HepG2 (cell line): Measurements from ENCODE around the gene OR5M11. TPM values are rescaled to one million over a fixed set of nuclear protein-coding genes. Genes with fewer than 3 reads are reported as not detected.

ENCODE experiments used
- ATAC-seq: fragments of 200-7000 bp; cut with Tn5 transposase; 3 replicates; pipeline ENCODE4 v1.9.1; 2020; ENCODE audit warnings: mild to moderate bottlenecking, moderate library complexity
- BruUV-seq: library from RNA; stranded (reverse); fragments of 400-500 nt; replicated peaks from 2 replicates; lab custom pipeline; 2021; lab: Mats Ljungman, UMichigan
- CTCF ChIA-PET: fragments of 300-600 bp; formaldehyde crosslinking; extraction: SDS; loops from one replicate; lab custom pipeline; 2021; ENCODE audit warnings: low total read pairs, inconsistent platforms, low intra/inter-chr PET ratio; lab: Yijun Ruan, JAX
- POLR2A ChIA-PET: fragments of 350-600 bp; sonication (Branson Sonifier 250); formaldehyde crosslinking; loops from one replicate; lab custom pipeline; 2020; ENCODE audit warnings: antibody characterized with exemption, inconsistent platforms; lab: Yijun Ruan, JAX
- DNase-seq: peaks from one replicate; pipeline ENCODE4 v3.0.0-alpha.2; 2015; ENCODE audit warnings: low spot score
- FAIRE-seq: peaks from 3 replicates; lab custom pipeline; 2011; peaks lifted over from hg19 to GRCh38; lab: Jason Lieb, UNC
- H2AFZ ChIP-seq: one replicate; pipeline ENCODE4 v1.6.1; 2011; ENCODE audit warnings: low read length, inconsistent platforms
- H3K27ac ChIP-seq: fragments of 300-600 bp; 3 replicates; pipeline ENCODE4 v1.8.0; 2011; ENCODE audit warnings: mixed run types, mild to moderate bottlenecking, mixed read lengths, low read length, inconsistent platforms; ENCODE audit not compliant: insufficient read depth; ENCODE audit errors: extremely low read length
- H3K27me3 ChIP-seq, 2 experiments: fragments of 200-600 bp in 1 of 2; 2 replicates in 1 of 2; 3 replicates in 1 of 2; pipeline versions ENCODE4 v1.6.0 to v1.8.0; 2011; ENCODE audit warnings: low read length in 2 of 2, mild to moderate bottlenecking in 2 of 2, moderate library complexity in 2 of 2, inconsistent platforms in 1 of 2; ENCODE audit not compliant: insufficient read depth in 2 of 2, control insufficient read depth in 1 of 2
- H3K36me3 ChIP-seq, 2 experiments: fragments of 200-600 bp in 1 of 2; replicated peaks in 1 of 2; 2 replicates in 1 of 2; 3 replicates in 1 of 2; pipeline versions ENCODE4 v1.5.1 to v1.8.0; 2011; ENCODE audit warnings: low read length in 2 of 2, inconsistent platforms in 1 of 2; ENCODE audit not compliant: insufficient read depth in 2 of 2, control insufficient read depth in 1 of 2
- H3K4me1 ChIP-seq: 2 replicates; pipeline ENCODE4 v1.5.1; 2012; ENCODE audit warnings: low read length, inconsistent platforms; ENCODE audit not compliant: insufficient read depth
- H3K4me2 ChIP-seq: 2 replicates; pipeline ENCODE4 v1.6.0; 2011; ENCODE audit warnings: low read depth, low read length, inconsistent platforms
- H3K4me3 ChIP-seq, 3 experiments: fragments of 200-600 bp in 1 of 3; sonication (generic), shearing (Covaris generic) in 1 of 3; replicated peaks in 1 of 3; 2 replicates each; pipeline ENCODE4 v1.5.1; 2011 to 2016; ENCODE audit warnings: low read length in 3 of 3, inconsistent platforms in 2 of 3, low read depth in 2 of 3, mild to moderate bottlenecking in 2 of 3, control low read depth in 1 of 3, mixed read lengths in 1 of 3; ENCODE audit not compliant: insufficient read depth in 1 of 3
- H3K79me2 ChIP-seq: one replicate; pipeline ENCODE4 v1.6.1; 2011; ENCODE audit warnings: low read length, inconsistent platforms; ENCODE audit not compliant: insufficient read depth
- H3K9ac ChIP-seq: 2 replicates; pipeline ENCODE4 v1.6.0; 2011; ENCODE audit warnings: mild to moderate bottlenecking, low read depth, low read length, inconsistent platforms; ENCODE audit not compliant: insufficient read depth
- H3K9me3 ChIP-seq: 2 replicates; pipeline ENCODE4 v1.5.1; 2012; ENCODE audit warnings: mild to moderate bottlenecking, low read length
- H4K20me1 ChIP-seq: 2 replicates; pipeline ENCODE4 v1.6.0; 2011; ENCODE audit warnings: inconsistent platforms, mild to moderate bottlenecking, low read length, moderate library complexity; ENCODE audit not compliant: insufficient read depth
- CTCF ChIP-seq: sonication (generic); formaldehyde crosslinking; IDR thresholded peaks from 2 replicates; pipeline ENCODE4 v1.5.0; 2020; ENCODE audit warnings: mild to moderate bottlenecking, missing genetic modification reagents, moderate library complexity
- EP300 ChIP-seq, 3 experiments: sonication (generic) in 1 of 3; formaldehyde crosslinking in 1 of 3; IDR thresholded peaks; 2 replicates each; pipeline versions ENCODE4 v1.5.1 to v1.6.1; 2011 to 2020; ENCODE audit warnings: low read depth in 2 of 3, low read length in 2 of 3, borderline replicate concordance in 1 of 3, improper control_type of control experiment in 1 of 3, mild to moderate bottlenecking in 1 of 3, missing genetic modification reagents in 1 of 3, moderate library complexity in 1 of 3
- FUBP1 ChIP-seq: sonication (generic); formaldehyde crosslinking; IDR thresholded peaks from 2 replicates; pipeline ENCODE4 v1.5.1; 2020; ENCODE audit warnings: missing genetic modification reagents, mild to moderate bottlenecking, borderline replicate concordance
- KDM5A ChIP-seq: fragments of 200-600 bp; sonication (generic); IDR thresholded peaks from 2 replicates; pipeline ENCODE4 v1.7.0; 2018; ENCODE audit warnings: antibody characterized with exemption, mild to moderate bottlenecking, low read length, borderline replicate concordance
- PLSCR1 ChIP-seq: sonication (generic); formaldehyde crosslinking; IDR thresholded peaks from 2 replicates; pipeline ENCODE4 v1.5.0; 2020; ENCODE audit warnings: missing genetic modification reagents, mild to moderate bottlenecking, borderline replicate concordance
- WGBS: methylation state at CpG from one replicate; pipeline ENCODE4 v1.1.6; 2017; ENCODE audit warnings: low lambda C conversion rate; 5-methylcytosine and 5-hydroxymethylcytosine counted together
- in situ Hi-C: cut with HindIII; loops from 2 replicates; pipeline ENCODE4 v1.10.0; 2017; ENCODE audit warnings: low pct_unique_long_range_greater_than_20kb; ENCODE audit not compliant: extremely low pct_ligation_motif_present
- intact Hi-C: fragments of 100-400 bp; cut with micrococcal nuclease; formaldehyde crosslinking; loops from one replicate; pipeline ENCODE4 v1.10.0; 2022; ENCODE audit not compliant: unreplicated experiment
- polyA plus RNA-seq, 8 experiments: library from polyadenylated mRNA; depleted of rRNA in 3 of 8; stranded (reverse) in 7 of 8; unstranded in 1 of 8; fragments of >200 nt; fragmentation: Illumina TruSeq in 4 of 8; extraction: Trizol in 4 of 8; gene quantifications; 2 replicates each; pipeline versions ENCODE4 v1.2.1 to v1.2.3, GENCODE V29; 2011 to 2016; ENCODE audit warnings: low read depth in 4 of 8, missing spikeins in 1 of 8, mixed read lengths in 1 of 8; ENCODE audit not compliant: insufficient read depth in 1 of 8
- total RNA-seq, 5 experiments: library from RNA; depleted of rRNA; stranded (reverse); fragments of >200 nt; fragmentation: Illumina TruSeq; extraction: Trizol; gene quantifications; 2 replicates each; pipeline ENCODE4 v1.2.3, GENCODE V29; 2016; ENCODE audit warnings: low read depth in 1 of 5

Gene OR5M11
- total and polyA plus RNA-seq, 2 of the 13 experiments (the other 11 are each of a cell fraction or from before 2014, with no cell fraction given) = not detected

- H3K79me2 ChIP-seq = no peaks in the 10 kb centered on the region
- H4K20me1 ChIP-seq = no peaks in the 10 kb centered on the region
- H3K4me3 ChIP-seq = no peak overlapping the region
- H3K27ac ChIP-seq = no peak overlapping the region
- no peak overlapping the region for H2AFZ ChIP-seq
- H3K4me1 ChIP-seq = no peaks in the 10 kb centered on the region
- ATAC-seq = no peak; the same call in 2 of the 3 replicates
- H3K9me3 ChIP-seq = no peaks in the 10 kb centered on the region
- no peaks in the 10 kb centered on the region for H3K36me3 ChIP-seq
- TF ChIP-seq PLSCR1 (CRISPR knock-in tag) = no peak
- TF ChIP-seq FUBP1 = no peak
- no peak for TF ChIP-seq KDM5A
- peak; percentile 19; the same call in 1 of the 2 replicates for TF ChIP-seq CTCF (CRISPR knock-in tag)
- TF ChIP-seq EP300 (IDR thresholded peaks at IDR 0.05; ENCODE audit: low read depth in 2 of 2, low read length in 2 of 2) = no peak
- TF ChIP-seq EP300 (CRISPR knock-in tag; IDR thresholded peaks at IDR 0.05; ENCODE audit: borderline replicate concordance) = no peak
- TF ChIP-seq, all 625 proteins: peak for 1
- BruUV-seq = no TSS peak
- ChIA-PET POLR2A (no interaction called here), CTCF (no interaction called here)
- Histone ChIP-seq H3K4me2 (no peak overlapping the region), H3K9ac (no peak overlapping the region), H3K27me3 (no peaks in the 10 kb centered on the region)
- 3% methylated on average over 5 of the region's 5 CpGs for WGBS
- in situ Hi-C loops (no loop called here), intact Hi-C loops (no loop called here)
- peak; percentile 2 for DNase-seq
- FAIRE-seq = no peak
Observed at GRCh38 chr11:56522008-56522407, 21.0 kb downstream of the OR5M11 start.
